Muscle layer of duodenum (tissue), 2 donors: ENCODE measurements around the gene PIEZO2.

Experiments used
- H3K27ac ChIP-seq: one replicate; pipeline ENCODE4 v1.7.0; 2013; ENCODE audit warnings: mild to moderate bottlenecking, low read length
- H3K27me3 ChIP-seq: one replicate; pipeline ENCODE4 v1.7.0; 2013; ENCODE audit warnings: low read depth, mild to moderate bottlenecking, control low read depth, low read length
- H3K36me3 ChIP-seq, 2 donors: one replicate each; pipeline ENCODE4 v1.7.0; 2013; ENCODE audit warnings: low read length in 2 of 2, control low read depth in 1 of 2, mild to moderate bottlenecking in 1 of 2; ENCODE audit not compliant: insufficient read depth in 2 of 2, control insufficient read depth in 1 of 2
- H3K4me1 ChIP-seq, 2 donors: one replicate each; pipeline ENCODE4 v1.7.0; 2013; ENCODE audit warnings: low read length in 2 of 2, mild to moderate bottlenecking in 2 of 2, control low read depth in 1 of 2, moderate library complexity in 1 of 2; ENCODE audit not compliant: insufficient read depth in 2 of 2, control insufficient read depth in 1 of 2
- H3K4me3 ChIP-seq, 2 donors: one replicate each; pipeline ENCODE4 v1.7.0; 2013; ENCODE audit warnings: low read length in 2 of 2, low read depth in 1 of 2, mild to moderate bottlenecking in 1 of 2
- H3K9me3 ChIP-seq, 2 donors: one replicate each; pipeline ENCODE4 v1.7.0; 2013; ENCODE audit warnings: low read length in 2 of 2, control low read depth in 1 of 2, mild to moderate bottlenecking in 1 of 2; ENCODE audit not compliant: control insufficient read depth in 1 of 2
- donor health status: healthy.

The PIEZO2 gene

GRCh38 chr18:10715791-10716190 lies 433.6 kb downstream of the PIEZO2 start:
- no peak overlapping the region for H3K27ac ChIP-seq
- no peak overlapping the region for H3K4me3 ChIP-seq
- H3K36me3 ChIP-seq = no peaks in the 10 kb centered on the region
- H3K9me3 ChIP-seq = no peaks in the 10 kb centered on the region
- H3K4me1 ChIP-seq = no peaks in the 10 kb centered on the region
- no peaks in the 10 kb centered on the region for H3K27me3 ChIP-seq

GRCh38 chr18:10713409-10713808 lies 436.0 kb downstream of the PIEZO2 start:
- Histone ChIP-seq H3K4me3 (no peak overlapping the region), H3K9me3 (no peaks in the 10 kb centered on the region), H3K36me3 (no peaks in the 10 kb centered on the region), H3K27me3 (no peaks in the 10 kb centered on the region), H3K27ac (no peak overlapping the region), H3K4me1 (no peaks in the 10 kb centered on the region)

DNA sequence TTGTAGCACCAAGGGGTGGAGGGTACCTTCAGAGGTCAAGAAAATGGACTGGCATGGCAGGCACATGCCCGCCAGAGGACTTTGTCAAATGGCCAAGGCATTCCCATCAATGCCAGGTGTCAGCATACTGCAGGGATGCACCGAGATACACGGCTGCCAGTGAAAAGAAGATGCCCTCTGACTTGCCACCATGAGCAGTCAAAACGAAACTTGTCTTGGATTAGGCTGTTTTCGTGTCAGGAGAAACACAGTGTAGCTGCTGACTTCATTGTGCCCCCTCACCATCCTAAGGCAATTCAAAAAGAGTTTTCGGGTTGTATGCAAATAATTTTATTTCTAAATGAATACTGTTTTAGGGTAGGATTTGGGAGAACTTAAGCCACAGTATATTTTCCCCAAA lies 442.1 kb downstream of the PIEZO2 start:
- Histone ChIP-seq H3K9me3 (no peaks in the 10 kb centered on the region), H3K36me3 (no peaks in the 10 kb centered on the region), H3K27me3 (no peaks in the 10 kb centered on the region), H3K27ac (no peak overlapping the region), H3K4me1 (no peaks in the 10 kb centered on the region), H3K4me3 (no peak overlapping the region)

GRCh38 chr18:10705786-10706185 lies 443.6 kb downstream of the PIEZO2 start:
- Histone ChIP-seq H3K27ac (no peak overlapping the region), H3K36me3 (no peaks in the 10 kb centered on the region), H3K9me3 (no peaks in the 10 kb centered on the region), H3K27me3 (no peaks in the 10 kb centered on the region), H3K4me1 (no peaks in the 10 kb centered on the region), H3K4me3 (no peak overlapping the region)

- Histone ChIP-seq H3K9me3 (no peaks in the 10 kb centered on the region), H3K27ac (no peak overlapping the region), H3K4me1 (no peaks in the 10 kb centered on the region), H3K36me3 (no peaks in the 10 kb centered on the region), H3K4me3 (no peak overlapping the region), H3K27me3 (no peaks in the 10 kb centered on the region)
Measured at GRCh38 chr18:10705291-10705690, 444.1 kb downstream of the PIEZO2 start.

DNA sequence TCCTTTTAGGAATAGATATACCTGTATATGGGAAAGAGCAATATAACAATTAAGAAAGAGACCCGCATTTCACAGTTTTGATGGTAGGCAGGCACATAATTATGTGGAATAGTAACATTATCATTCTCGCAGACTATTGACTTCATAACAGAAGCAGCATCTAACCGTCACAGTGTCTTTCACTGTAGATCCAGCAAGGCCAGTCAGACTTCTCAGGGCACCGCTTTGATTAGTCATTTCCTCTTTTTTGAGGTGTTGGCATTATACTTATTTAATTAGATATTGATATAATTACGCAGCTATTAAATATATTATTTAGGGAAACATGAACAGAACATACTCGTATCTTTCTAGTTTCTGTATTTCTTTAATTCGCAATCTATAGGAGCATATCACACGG lies 447.2 kb downstream of the PIEZO2 start:
- no peaks in the 10 kb centered on the region for H3K9me3 ChIP-seq

DNA sequence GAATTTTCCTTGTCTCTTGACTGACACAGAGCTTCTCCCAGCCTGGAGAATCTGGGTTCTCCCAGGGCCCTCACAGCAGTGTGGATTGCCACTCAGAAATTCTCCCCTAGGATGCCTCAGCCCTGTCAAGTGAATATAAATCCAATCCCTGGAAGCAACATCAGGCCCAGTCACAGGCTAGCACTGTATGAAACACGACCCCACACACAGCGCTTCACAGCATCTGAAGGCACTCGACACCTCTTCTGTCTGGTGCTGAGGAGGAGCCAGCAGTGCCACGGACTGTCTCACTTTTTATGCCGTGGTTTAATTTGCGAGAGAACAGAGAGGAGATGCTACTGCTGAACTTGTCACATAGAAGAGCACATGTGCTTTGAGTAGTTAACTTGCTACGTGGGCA lies 459.0 kb downstream of the PIEZO2 start:
- Histone ChIP-seq H3K27ac (no peak overlapping the region), H3K27me3 (no peaks in the 10 kb centered on the region), H3K4me1 (no peaks in the 10 kb centered on the region)

More for the DNA sequence above, 447.2 kb downstream of the PIEZO2 start:
- H3K36me3 ChIP-seq = no peaks in the 10 kb centered on the region
- H3K27ac ChIP-seq = no peak overlapping the region
- no peaks in the 10 kb centered on the region for H3K27me3 ChIP-seq
- H3K4me3 ChIP-seq = no peak overlapping the region
- H3K4me1 ChIP-seq = no peaks in the 10 kb centered on the region

GRCh38 chr18:10690035-10690329 lies 459.4 kb downstream of the PIEZO2 start:
- Histone ChIP-seq H3K9me3 (no peaks in the 10 kb centered on the region), H3K4me3 (no peak overlapping the region), H3K27me3 (no peaks in the 10 kb centered on the region), H3K27ac (no peak overlapping the region), H3K36me3 (no peaks in the 10 kb centered on the region), H3K4me1 (no peaks in the 10 kb centered on the region)

More for the DNA sequence above, 459.0 kb downstream of the PIEZO2 start:
- no peaks in the 10 kb centered on the region for H3K9me3 ChIP-seq
- no peaks in the 10 kb centered on the region for H3K36me3 ChIP-seq
- no peak overlapping the region for H3K4me3 ChIP-seq

- Histone ChIP-seq H3K27ac (no peak overlapping the region), H3K36me3 (no peaks in the 10 kb centered on the region), H3K4me3 (no peak overlapping the region), H3K27me3 (no peaks in the 10 kb centered on the region), H3K4me1 (no peaks in the 10 kb centered on the region), H3K9me3 (no peaks in the 10 kb centered on the region)
Measured at GRCh38 chr18:10689236-10690034, 459.9 kb downstream of the PIEZO2 start.

- H3K27ac ChIP-seq = no peak overlapping the region
- no peaks in the 10 kb centered on the region for H3K27me3 ChIP-seq
Measured at GRCh38 chr18:10688766-10689165, 460.6 kb downstream of the PIEZO2 start.

DNA sequence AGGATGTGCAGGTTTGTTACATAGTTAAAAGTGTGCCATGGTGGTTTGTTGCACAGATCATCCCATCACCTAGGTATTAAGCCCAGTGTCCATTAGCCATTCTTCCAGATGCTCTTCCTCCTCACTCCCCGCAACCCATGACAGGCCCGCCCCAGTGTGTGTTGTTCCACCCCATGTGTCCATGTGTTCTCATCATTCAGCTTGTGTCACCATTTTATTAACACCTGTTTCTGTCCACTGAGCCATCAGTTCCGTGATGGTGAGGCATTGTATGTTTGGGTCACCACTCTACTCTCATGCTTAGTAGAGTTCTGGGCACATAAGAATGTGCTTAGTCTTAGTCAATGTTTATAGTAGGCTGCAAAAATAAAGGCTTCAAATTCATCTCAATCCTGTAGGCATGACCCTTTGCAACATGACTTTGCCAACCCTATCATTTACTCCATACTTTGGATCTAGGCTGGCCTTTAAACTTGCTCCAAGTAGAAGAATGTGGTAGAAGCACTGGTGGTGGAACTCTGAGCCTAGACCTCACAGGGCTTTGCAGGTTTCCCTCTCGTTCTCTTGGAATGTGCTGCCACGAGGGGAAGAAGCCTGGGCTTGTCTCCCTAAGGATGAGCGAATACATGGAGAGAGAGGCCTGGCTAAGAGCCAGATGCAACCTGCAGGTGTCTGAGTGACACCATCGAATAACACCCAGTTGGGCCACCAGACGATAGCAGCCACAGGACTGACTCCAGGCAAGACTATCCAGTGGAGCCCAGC lies 462.0 kb downstream of the PIEZO2 start:
- no peaks in the 10 kb centered on the region for H3K36me3 ChIP-seq
- H3K27me3 ChIP-seq = no peaks in the 10 kb centered on the region
- no peak overlapping the region for H3K4me3 ChIP-seq
- no peaks in the 10 kb centered on the region for H3K9me3 ChIP-seq
- no peaks in the 10 kb centered on the region for H3K4me1 ChIP-seq
- H3K27ac ChIP-seq = no peak overlapping the region

More at GRCh38 chr18:10688766-10689165, 460.6 kb downstream of the PIEZO2 start:
- Histone ChIP-seq H3K4me3 (no peak overlapping the region), H3K36me3 (no peaks in the 10 kb centered on the region), H3K9me3 (no peaks in the 10 kb centered on the region), H3K4me1 (no peaks in the 10 kb centered on the region)
